GM12878 (cell line): ENCODE measurements around the gene SNX8. TPM values are rescaled to one million over a fixed set of nuclear protein-coding genes. Genes with fewer than 3 reads are reported as not detected.

ENCODE experiments used
- ATAC-seq: fragments of 200-7000 bp; cut with Tn5 transposase; 3 replicates; pipeline ENCODE4 v1.9.1; 2020; ENCODE audit warnings: mild to moderate bottlenecking, moderate library complexity
- BruUV-seq: library from RNA; stranded (reverse); fragments of 400-500 nt; replicated peaks from 2 replicates; lab custom pipeline; 2021; lab: Mats Ljungman, UMichigan
- CTCF ChIA-PET: fragments of 300-600 bp; sonication (Branson Sonifier 250); formaldehyde crosslinking; extraction: SDS; loops from one replicate; lab custom pipeline; 2021; ENCODE audit warnings: inconsistent platforms; lab: Yijun Ruan, JAX
- POLR2A ChIA-PET: fragments of 350-600 bp; formaldehyde crosslinking; extraction: SDS; loops from one replicate; lab custom pipeline; 2021; ENCODE audit warnings: inconsistent platforms; lab: Charles Lee
- RAD21 ChIA-PET: fragments of 300-600 bp; sonication (Branson Sonifier 250); formaldehyde crosslinking; loops from one replicate; lab custom pipeline; 2023; ENCODE audit warnings: antibody characterized with exemption; ENCODE audit not compliant: unreplicated experiment; lab: Charles Lee
- SMC1A ChIA-PET: fragments of 300-600 bp; sonication (Branson Sonifier 250); formaldehyde crosslinking; loops from one replicate; lab custom pipeline; 2023; ENCODE audit not compliant: unreplicated experiment, uncharacterized antibody; lab: Charles Lee
- DNase-seq: peaks from one replicate; pipeline ENCODE4 v3.0.0-alpha.2; 2011; ENCODE audit warnings: low read depth, low spot score
- FAIRE-seq: peaks from 3 replicates; lab custom pipeline; 2011; peaks lifted over from hg19 to GRCh38; lab: Jason Lieb, UNC
- H2AFZ ChIP-seq: 2 replicates; pipeline ENCODE4 v1.6.0; 2011; ENCODE audit warnings: low read depth, low read length, control low read depth; ENCODE audit not compliant: control insufficient read depth
- H3K27ac ChIP-seq: 2 replicates; pipeline ENCODE4 v1.5.1; 2011; ENCODE audit warnings: control low read depth; ENCODE audit not compliant: control insufficient read depth, insufficient read depth
- H3K27me3 ChIP-seq, 2 experiments: replicated peaks in 1 of 2; 2 replicates each; pipeline versions ENCODE4 v1.6.0 to v1.6.1; 2011; ENCODE audit warnings: low read length in 1 of 2; ENCODE audit not compliant: control insufficient read depth in 2 of 2, insufficient read depth in 2 of 2
- H3K36me3 ChIP-seq, 2 experiments: 2 replicates each; pipeline ENCODE4 v1.5.1; 2011; ENCODE audit warnings: low read length in 1 of 2; ENCODE audit not compliant: control insufficient read depth in 2 of 2, insufficient read depth in 2 of 2
- H3K4me1 ChIP-seq: 2 replicates; pipeline ENCODE4 v1.6.1; 2011; ENCODE audit warnings: mild to moderate bottlenecking, low read length, moderate library complexity, mixed read lengths; ENCODE audit not compliant: control insufficient read depth, insufficient read depth
- H3K4me2 ChIP-seq: 2 replicates; pipeline ENCODE4 v1.6.0; 2011; ENCODE audit warnings: control low read depth; ENCODE audit not compliant: control insufficient read depth, insufficient read depth
- H3K4me3 ChIP-seq: fragments of 200-600 bp; sonication (generic); 2 replicates; pipeline ENCODE4 v1.5.1; 2016
- H3K79me2 ChIP-seq: 2 replicates; pipeline ENCODE4 v1.6.0; 2011; ENCODE audit warnings: low read length; ENCODE audit not compliant: control insufficient read depth, insufficient read depth
- H3K9ac ChIP-seq: 2 replicates; pipeline ENCODE4 v1.8.0; 2011; ENCODE audit warnings: low read length, control low read depth, mixed read lengths; ENCODE audit not compliant: control insufficient read depth, insufficient read depth
- H3K9me3 ChIP-seq: replicated peaks from 3 replicates; pipeline ENCODE4 v1.5.1; 2011; ENCODE audit warnings: mild to moderate bottlenecking, low read length; ENCODE audit not compliant: control insufficient read depth, insufficient read depth
- H4K20me1 ChIP-seq: 2 replicates; pipeline ENCODE4 v1.6.0; 2011; ENCODE audit not compliant: control insufficient read depth, insufficient read depth
- BMI1 ChIP-seq: fragments of 450-650 bp; IDR thresholded peaks from 2 replicates; pipeline ENCODE4 v1.6.1; 2016; ENCODE audit warnings: mild to moderate bottlenecking, moderate library complexity, borderline replicate concordance
- CHD4 ChIP-seq: fragments of 200-600 bp; sonication (generic); IDR thresholded peaks from 2 replicates; pipeline ENCODE4 v1.6.1; 2016; ENCODE audit warnings: mild to moderate bottlenecking
- DPF2 ChIP-seq: fragments of 450-650 bp; IDR thresholded peaks from 2 replicates; pipeline ENCODE4 v1.6.1; 2017; ENCODE audit warnings: mild to moderate bottlenecking
- KLF5 ChIP-seq: fragments of 450-650 bp; IDR thresholded peaks from 2 replicates; pipeline ENCODE4 v1.6.1; 2014; ENCODE audit warnings: mild to moderate bottlenecking; ENCODE audit not compliant: partially characterized antibody
- MYC ChIP-seq: IDR thresholded peaks from 2 replicates; pipeline ENCODE4 v1.6.1; 2011; ENCODE audit warnings: mild to moderate bottlenecking, low read length, moderate library complexity, inconsistent platforms; ENCODE audit not compliant: insufficient read depth, insufficient replicate concordance, insufficient read length, severe bottlenecking
- NBN ChIP-seq: fragments of 450-650 bp; IDR thresholded peaks from 2 replicates; pipeline ENCODE4 v1.6.1; 2016
- RELB ChIP-seq: fragments of 450-650 bp; IDR thresholded peaks from 2 replicates; pipeline ENCODE4 v1.6.1; 2017; ENCODE audit warnings: low read depth, mild to moderate bottlenecking, moderate library complexity
- ZBTB33 ChIP-seq: fragments of 450-650 bp; IDR thresholded peaks from 2 replicates; pipeline ENCODE4 v1.6.1; 2017; ENCODE audit warnings: mild to moderate bottlenecking
- WGBS: methylation state at CpG from one replicate; pipeline ENCODE4 v1.1.6; 2016; ENCODE audit warnings: low lambda C conversion rate; ENCODE audit not compliant: insufficient replicate concordance, insufficient coverage; ENCODE audit errors: missing lambda C conversion rate; 5-methylcytosine and 5-hydroxymethylcytosine counted together
- in situ Hi-C: fragments of 300-500 bp; cut with MboI; formaldehyde crosslinking; loops from 9 replicates; pipeline ENCODE4 v1.14.3; 2018; ENCODE audit warnings: mixed read lengths
- intact Hi-C: fragments of 100-400 bp; cut with micrococcal nuclease; formaldehyde crosslinking; loops from one replicate; pipeline ENCODE4 v1.14.2; 2022; ENCODE audit not compliant: unreplicated experiment
- polyA plus RNA-seq, 11 experiments: library from polyadenylated mRNA; depleted of rRNA in 4 of 11; unstranded in 6 of 11; stranded (reverse) in 5 of 11; fragments of >200 nt; fragmentation: Nextera tagmentation in 4 of 11; fragmentation: Illumina TruSeq in 1 of 11; extraction: Ambion mirVana in 4 of 11; extraction: Trizol in 1 of 11; gene quantifications; 1 replicate in 1 of 11; 2 replicates in 10 of 11; pipeline versions ENCODE4 v1.2.1 to v1.2.3, GENCODE V29; 2011 to 2016; ENCODE audit warnings: inconsistent platforms in 2 of 11, missing spikeins in 2 of 11, low read depth in 1 of 11
- total RNA-seq, 4 experiments: library from RNA; depleted of rRNA in 3 of 4; stranded (reverse); fragments of >200 nt in 3 of 4; fragmentation: Illumina TruSeq in 1 of 4; extraction: Trizol in 1 of 4; gene quantifications; 2 replicates each; pipeline versions ENCODE4 v1.2.1 to v1.2.3, GENCODE V29; 2013 to 2021
- TF ChIP-seq, protein P1 (sequence below), 3 experiments: IDR thresholded peaks in 2 of 3; conservative IDR thresholded peaks in 1 of 3; 2 replicates each; pipeline ENCODE4 v1.5.1; 2011; ENCODE audit warnings: low read depth in 3 of 3, low read length in 3 of 3, mild to moderate bottlenecking in 3 of 3, control low read depth in 2 of 3, moderate library complexity in 2 of 3, inconsistent platforms in 1 of 3, mixed read lengths in 1 of 3; ENCODE audit not compliant: control insufficient read depth in 2 of 3, insufficient read depth in 1 of 3; ENCODE audit errors: extremely low read depth in 1 of 3

The SNX8 gene
- total and polyA plus RNA-seq, 10 of the 15 experiments (the other 5 are each of a cell fraction or from before 2014, with no cell fraction given), result 6.4 to 210 (median 97.6) TPM

DNA sequence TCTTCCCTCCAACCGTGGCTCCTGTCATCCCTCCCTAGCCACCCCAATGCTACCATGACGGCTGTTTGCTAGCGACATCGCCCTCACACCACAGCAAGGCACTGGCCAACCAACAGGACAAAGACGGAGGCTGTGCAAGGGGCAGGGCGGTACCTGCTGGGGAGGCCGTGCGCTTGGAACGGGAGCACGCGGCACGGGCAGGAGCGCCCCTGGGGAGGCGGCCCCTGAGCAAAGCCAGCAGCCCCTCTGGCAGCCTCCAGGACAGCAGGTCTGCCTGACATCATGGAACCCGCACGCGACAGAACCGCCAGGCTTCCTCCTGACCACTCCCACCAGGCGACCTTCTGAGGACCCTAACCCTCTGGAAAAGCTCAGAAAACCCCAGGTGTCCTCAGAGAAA, 94.2 kb downstream of the SNX8 start:
- DNase-seq (no peak), FAIRE-seq (no peak), ATAC-seq (no peak)
- no peak for TF ChIP-seq DPF2
- TF ChIP-seq, protein P1, sequence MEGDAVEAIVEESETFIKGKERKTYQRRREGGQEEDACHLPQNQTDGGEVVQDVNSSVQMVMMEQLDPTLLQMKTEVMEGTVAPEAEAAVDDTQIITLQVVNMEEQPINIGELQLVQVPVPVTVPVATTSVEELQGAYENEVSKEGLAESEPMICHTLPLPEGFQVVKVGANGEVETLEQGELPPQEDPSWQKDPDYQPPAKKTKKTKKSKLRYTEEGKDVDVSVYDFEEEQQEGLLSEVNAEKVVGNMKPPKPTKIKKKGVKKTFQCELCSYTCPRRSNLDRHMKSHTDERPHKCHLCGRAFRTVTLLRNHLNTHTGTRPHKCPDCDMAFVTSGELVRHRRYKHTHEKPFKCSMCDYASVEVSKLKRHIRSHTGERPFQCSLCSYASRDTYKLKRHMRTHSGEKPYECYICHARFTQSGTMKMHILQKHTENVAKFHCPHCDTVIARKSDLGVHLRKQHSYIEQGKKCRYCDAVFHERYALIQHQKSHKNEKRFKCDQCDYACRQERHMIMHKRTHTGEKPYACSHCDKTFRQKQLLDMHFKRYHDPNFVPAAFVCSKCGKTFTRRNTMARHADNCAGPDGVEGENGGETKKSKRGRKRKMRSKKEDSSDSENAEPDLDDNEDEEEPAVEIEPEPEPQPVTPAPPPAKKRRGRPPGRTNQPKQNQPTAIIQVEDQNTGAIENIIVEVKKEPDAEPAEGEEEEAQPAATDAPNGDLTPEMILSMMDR (IDR thresholded peaks at IDR 0.05 in 2 of 3, conservative IDR thresholded peaks at IDR 0.05 in 1 of 3; ENCODE audit: control insufficient read depth in 2 of 3, extremely low read depth in 1 of 3, insufficient read depth in 1 of 3, low read depth in 3 of 3, low read length in 3 of 3), result no peak
- TF ChIP-seq NBN, result no peak
- TF ChIP-seq ZBTB33, result no peak
- TF ChIP-seq MYC, result no peak
- no peak for TF ChIP-seq BMI1
- TF ChIP-seq KLF5, result no peak
- TF ChIP-seq RELB, result no peak
- no peak for TF ChIP-seq CHD4
- SMC1A ChIA-PET, result no interaction called here
- intact Hi-C loops, result no loop called here
- in situ Hi-C loops, result no loop called here
- H3K4me2 ChIP-seq, result no peak overlapping the region
- WGBS, result 96% methylated on average over 14 of the region's 19 CpGs
- H3K36me3 ChIP-seq, result peaks cover 20 to 56% of the 10 kb centered on the region in 2 experiments
- H3K27ac ChIP-seq, result no peak overlapping the region
- RAD21 ChIA-PET, result no interaction called here
- H3K4me3 ChIP-seq, result no peak overlapping the region
- no peak overlapping the region for H2AFZ ChIP-seq
- POLR2A ChIA-PET, result no interaction called here
- H3K79me2 ChIP-seq, result no peaks in the 10 kb centered on the region
- H3K9ac ChIP-seq, result no peak overlapping the region
- no peaks in the 10 kb centered on the region for H3K9me3 ChIP-seq
- BruUV-seq, result no TSS peak
- no peaks in the 10 kb centered on the region for H3K4me1 ChIP-seq
- H4K20me1 ChIP-seq, result peaks cover 2% of the 10 kb centered on the region; the same call in 1 of the 2 replicates
- no peaks in the 10 kb centered on the region for H3K27me3 ChIP-seq
- CTCF ChIA-PET, result no interaction called here
